ENCODE results near the gene CHST8. TPM values are rescaled to one million over a fixed set of nuclear protein-coding genes. Genes with fewer than 3 reads are reported as not detected.

CHST8 gene
- total and polyA plus RNA-seq, 9 donors: 0.48 to 2.5 (median 1.0) TPM; not detected in 1

- no peaks in the 10 kb centered on the region for H3K27me3 ChIP-seq
- H3K36me3 ChIP-seq: no peaks in the 10 kb centered on the region
- intact Hi-C loops (cut with DNase I): no loop called here
- no peak for DNase-seq
- H3K9me3 ChIP-seq: no peaks in the 10 kb centered on the region
- no peaks in the 10 kb centered on the region for H3K4me1 ChIP-seq (ENCODE audit: insufficient read depth)
- H3K27ac ChIP-seq: no peak overlapping the region
- no peak for TF ChIP-seq POLR2A (IDR thresholded peaks at IDR 0.05)
- no peak for TF ChIP-seq CTCF (IDR thresholded peaks at IDR 0.05)
- TF ChIP-seq EP300 (IDR thresholded peaks at IDR 0.05): no peak
- H3K4me3 ChIP-seq: no peak overlapping the region
- WGBS, 3 donors: 69 to 73% (median 72%) methylated on average over 12 to 13 of the region's 13 CpGs
These were observed 7.4 kb downstream of the CHST8 start for GRCh38 chr19:33628921-33629825.

GRCh38 chr19:33629826-33630375 is 8.1 kb downstream of the CHST8 start:
- TF ChIP-seq EP300 (IDR thresholded peaks at IDR 0.05) (no peak), POLR2A (IDR thresholded peaks at IDR 0.05) (no peak), CTCF (IDR thresholded peaks at IDR 0.05) (no peak)
- Histone ChIP-seq H3K9me3 (no peaks in the 10 kb centered on the region), H3K4me1 (ENCODE audit: insufficient read depth) (no peaks in the 10 kb centered on the region), H3K27ac (no peak overlapping the region), H3K36me3 (no peaks in the 10 kb centered on the region), H3K27me3 (no peaks in the 10 kb centered on the region), H3K4me3 (no peak overlapping the region)
- no peak for DNase-seq
- WGBS, 3 donors: 76 to 84% (median 76%) methylated on average over 8 to 9 of the region's 9 CpGs
- intact Hi-C loops (cut with DNase I): no loop called here

- H3K9me3 ChIP-seq: no peaks in the 10 kb centered on the region
These were observed 9.3 kb downstream of the CHST8 start for GRCh38 chr19:33630880-33631608.

More at GRCh38 chr19:33630880-33631608, 9.3 kb downstream of the CHST8 start:
- Histone ChIP-seq H3K27ac (no peak overlapping the region), H3K4me3 (no peak overlapping the region), H3K36me3 (no peaks in the 10 kb centered on the region), H3K27me3 (no peaks in the 10 kb centered on the region), H3K4me1 (ENCODE audit: insufficient read depth) (no peaks in the 10 kb centered on the region)
- intact Hi-C loops (cut with DNase I): no loop called here
- WGBS, 3 donors: 60 to 66% (median 63%) methylated on average over 13 of the region's 13 CpGs
- no peak for DNase-seq
- TF ChIP-seq POLR2A (IDR thresholded peaks at IDR 0.05) (no peak), CTCF (IDR thresholded peaks at IDR 0.05) (no peak), EP300 (IDR thresholded peaks at IDR 0.05) (no peak)
